GM23338 (cell line): Measurements from ENCODE around the gene PPIL1. TPM values are rescaled to one million over a fixed set of nuclear protein-coding genes. Genes with fewer than 3 reads are reported as not detected.

Experiments used
- ATAC-seq: fragments of 200-7000 bp; cut with Tn5 transposase; 3 replicates; pipeline ENCODE4 v1.9.1; 2020
- DNase-seq: peaks from one replicate; pipeline ENCODE4 v3.0.0-alpha.2; 2015; ENCODE audit warnings: low spot score
- H2AFZ ChIP-seq: fragments of 200-600 bp; sonication (generic); 2 replicates; pipeline ENCODE4 v1.8.0; 2016; ENCODE audit warnings: antibody characterized with exemption, mild to moderate bottlenecking, moderate library complexity
- H3F3A ChIP-seq: fragments of 200-600 bp; sonication (generic); replicated peaks from 2 replicates; pipeline ENCODE4 v1.8.0; 2017; ENCODE audit warnings: antibody characterized with exemption, mixed run types, low read depth
- H3K27ac ChIP-seq: fragments of 200-600 bp; sonication (generic); 2 replicates; pipeline ENCODE4 v1.6.1; 2016; ENCODE audit warnings: low read depth
- H3K27me3 ChIP-seq: fragments of 200-600 bp; sonication (generic); 2 replicates; pipeline ENCODE4 v1.8.0; 2016; ENCODE audit warnings: mild to moderate bottlenecking, mixed run types, moderate library complexity; ENCODE audit not compliant: insufficient read depth
- H3K36me3 ChIP-seq: fragments of 200-600 bp; sonication (generic); 2 replicates; pipeline ENCODE4 v1.8.0; 2016; ENCODE audit warnings: mild to moderate bottlenecking; ENCODE audit not compliant: insufficient read depth
- H3K4me1 ChIP-seq: fragments of 200-600 bp; sonication (generic); 2 replicates; pipeline ENCODE4 v1.8.0; 2016; ENCODE audit warnings: mild to moderate bottlenecking, moderate library complexity; ENCODE audit not compliant: insufficient read depth
- H3K4me2 ChIP-seq: fragments of 200-600 bp; sonication (generic); 2 replicates; pipeline ENCODE4 v1.7.1; 2017; ENCODE audit warnings: mixed run types
- H3K4me3 ChIP-seq: fragments of 200-600 bp; sonication (generic); 2 replicates; pipeline ENCODE4 v1.6.1; 2016; ENCODE audit warnings: mixed run types
- H3K79me2 ChIP-seq: fragments of 200-600 bp; sonication (generic); replicated peaks from 2 replicates; pipeline ENCODE4 v1.8.0; 2017; ENCODE audit warnings: mild to moderate bottlenecking; ENCODE audit not compliant: insufficient read depth
- H3K9me2 ChIP-seq: fragments of 200-600 bp; sonication (generic); 2 replicates; pipeline ENCODE4 v1.8.0; 2017; ENCODE audit not compliant: insufficient read depth
- H4K20me1 ChIP-seq: fragments of 200-600 bp; sonication (generic); replicated peaks from 2 replicates; pipeline ENCODE4 v1.8.0; 2017; ENCODE audit warnings: mild to moderate bottlenecking; ENCODE audit not compliant: insufficient read depth
- H3K27ac Mint-ChIP-seq: 2 replicates; pipeline ENCODE4 v1.8.0; 2020; ENCODE audit warnings: inconsistent platforms, mild to moderate bottlenecking, moderate library complexity, mixed read lengths
- H3K27me3 Mint-ChIP-seq: 3 replicates; pipeline ENCODE4 v1.8.0; 2022; ENCODE audit warnings: low read depth, mild to moderate bottlenecking, moderate library complexity, mixed read lengths, inconsistent platforms; ENCODE audit not compliant: insufficient read depth, poor library complexity
- H3K36me3 Mint-ChIP-seq: 3 replicates; pipeline ENCODE4 v1.8.0; 2021; ENCODE audit warnings: low read depth, mild to moderate bottlenecking, inconsistent platforms, moderate library complexity, mixed read lengths
- H3K4me1 Mint-ChIP-seq: 3 replicates; pipeline ENCODE4 v1.8.0; 2020; ENCODE audit warnings: mild to moderate bottlenecking, inconsistent platforms, mixed read lengths
- H3K4me3 Mint-ChIP-seq: 3 replicates; pipeline ENCODE4 v1.8.0; 2021; ENCODE audit warnings: moderate library complexity, mild to moderate bottlenecking, inconsistent platforms, mixed read lengths
- H3K9me3 Mint-ChIP-seq: 3 replicates; pipeline ENCODE4 v1.8.0; 2020; ENCODE audit warnings: moderate library complexity, mild to moderate bottlenecking, inconsistent platforms, mixed read lengths
- CREB1 ChIP-seq: fragments of 250-450 bp; sonication (Bioruptor Pico); IDR thresholded peaks from 2 replicates; pipeline ENCODE4 v1.5.0; 2020; ENCODE audit warnings: low read depth, mild to moderate bottlenecking, moderate library complexity
- EZH2 ChIP-seq: fragments of 200-600 bp; sonication (generic); IDR thresholded peaks from one replicate; pipeline ENCODE4 v1.8.0; 2017; ENCODE audit warnings: antibody characterized with exemption, mild to moderate bottlenecking, low read depth; ENCODE audit not compliant: unreplicated experiment
- JUNB ChIP-seq: IDR thresholded peaks from one replicate; pipeline ENCODE4 v1.6.1; 2016; ENCODE audit warnings: antibody characterized with exemption; ENCODE audit not compliant: unreplicated experiment
- POLR2AphosphoS5 ChIP-seq: IDR thresholded peaks from 2 replicates; pipeline ENCODE4 v1.6.1; 2016; ENCODE audit warnings: antibody characterized with exemption, low read depth
- ZNF114 ChIP-seq: fragments of 250-450 bp; sonication (Bioruptor Pico); IDR thresholded peaks from 2 replicates; pipeline ENCODE4 v1.5.0; 2020; ENCODE audit warnings: mild to moderate bottlenecking, moderate library complexity
- ZNF462 ChIP-seq: fragments of 250-450 bp; sonication (Bioruptor Pico); IDR thresholded peaks from 2 replicates; pipeline ENCODE4 v1.5.0; 2020; ENCODE audit warnings: mild to moderate bottlenecking, moderate library complexity
- polyA plus RNA-seq: library from polyadenylated mRNA; unstranded; fragments of >200 nt; fragmentation: Nextera tagmentation; extraction: Ambion mirVana; gene quantifications from 2 replicates; pipeline ENCODE4 v1.2.1, GENCODE V29; 2016
- total RNA-seq: library from RNA; depleted of rRNA; stranded (reverse); fragments of >200 nt; shearing (Covaris generic); gene quantifications from 2 replicates; pipeline ENCODE4 v1.2.3, GENCODE V29; 2014
- TF ChIP-seq, protein P1 (sequence below): IDR thresholded peaks from 2 replicates; pipeline ENCODE4 v1.6.1; 2016; ENCODE audit warnings: antibody characterized with exemption

Gene PPIL1
- total and polyA plus RNA-seq, 2 experiments from 2014 or later: 57.3 to 79.4 TPM

DNA sequence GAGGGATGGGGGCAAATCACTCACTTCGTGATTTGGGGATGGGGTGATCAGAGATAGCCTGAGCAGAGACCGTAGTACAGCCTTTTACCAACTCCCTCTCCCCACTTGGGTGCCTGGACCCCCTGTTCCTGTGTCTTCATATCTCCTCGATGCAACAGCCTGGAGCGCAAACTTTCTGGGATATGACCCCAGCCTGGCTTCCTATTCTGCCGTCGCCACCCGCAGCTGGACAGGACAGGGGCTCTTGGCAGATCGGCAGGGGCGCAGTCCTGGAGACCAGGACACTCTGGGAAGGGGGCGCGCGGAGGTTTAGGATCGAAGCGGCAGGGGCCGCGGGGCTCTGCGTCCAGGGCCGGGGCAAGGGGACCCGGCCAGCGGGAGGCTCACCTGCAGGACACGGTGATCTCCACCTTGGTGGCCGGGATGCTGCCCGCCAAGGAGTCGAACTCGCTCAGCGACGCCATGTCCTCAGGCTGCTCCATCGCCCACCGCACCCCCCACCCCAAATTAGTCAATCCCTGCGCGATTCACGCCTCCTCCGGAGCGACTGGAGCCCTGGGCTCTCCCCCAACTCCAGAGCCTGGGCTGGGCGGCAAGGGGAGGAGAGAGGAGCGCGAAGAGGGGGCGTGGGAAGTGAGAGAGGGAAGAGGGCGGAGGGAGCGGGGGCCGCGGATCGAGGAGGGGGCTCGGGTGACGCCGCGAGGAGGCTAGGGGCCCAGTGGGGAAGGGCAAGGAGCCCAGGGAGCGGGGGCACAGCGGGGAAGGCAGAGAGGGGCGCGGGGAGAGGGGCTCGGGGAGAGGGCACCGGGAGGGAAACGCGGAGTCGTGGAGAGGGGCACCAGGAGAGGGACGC lies 35.5 kb downstream of the PPIL1 start, which contains the start of gene CPNE5:
Gene CPNE5 (minus strand): TSS at position 549 of the 853 bp plus-strand sequence. CDS start 67 bp downstream, at position 482.
- H3K27me3 ChIP-seq: peaks cover 70% of the 10 kb centered on the region

DNA sequence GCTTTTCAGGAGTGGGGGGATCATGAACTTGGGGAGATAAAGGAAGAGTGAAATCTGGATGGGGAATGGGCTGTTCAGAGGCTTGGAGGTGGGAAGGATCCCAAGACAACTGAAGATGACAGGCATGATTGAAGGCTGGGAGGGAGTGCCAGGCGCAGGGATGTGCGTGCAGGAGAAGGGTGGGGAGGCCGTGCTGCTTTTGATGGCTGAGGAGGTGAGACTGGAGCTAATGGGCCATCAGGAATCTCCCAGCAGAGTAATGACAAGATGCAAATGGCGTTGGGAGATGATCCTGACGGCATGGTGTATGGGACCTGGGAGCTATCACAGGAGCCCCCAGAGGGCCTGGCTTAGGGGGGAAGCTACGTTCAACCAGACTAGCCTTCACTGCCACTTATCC lies 36.9 kb downstream of the PPIL1 start:
- TF ChIP-seq ZNF114 (CRISPR knock-in tag) (no peak), EZH2 (no peak), JUNB (no peak), POLR2AphosphoS5 (no peak)
- TF ChIP-seq, protein P1, sequence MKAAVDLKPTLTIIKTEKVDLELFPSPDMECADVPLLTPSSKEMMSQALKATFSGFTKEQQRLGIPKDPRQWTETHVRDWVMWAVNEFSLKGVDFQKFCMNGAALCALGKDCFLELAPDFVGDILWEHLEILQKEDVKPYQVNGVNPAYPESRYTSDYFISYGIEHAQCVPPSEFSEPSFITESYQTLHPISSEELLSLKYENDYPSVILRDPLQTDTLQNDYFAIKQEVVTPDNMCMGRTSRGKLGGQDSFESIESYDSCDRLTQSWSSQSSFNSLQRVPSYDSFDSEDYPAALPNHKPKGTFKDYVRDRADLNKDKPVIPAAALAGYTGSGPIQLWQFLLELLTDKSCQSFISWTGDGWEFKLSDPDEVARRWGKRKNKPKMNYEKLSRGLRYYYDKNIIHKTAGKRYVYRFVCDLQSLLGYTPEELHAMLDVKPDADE: no peak
- no peaks in the 10 kb centered on the region for H4K20me1 ChIP-seq
- no peak overlapping the region for H2AFZ ChIP-seq
- no peaks in the 10 kb centered on the region for H3K79me2 ChIP-seq
- Mint-ChIP-seq H3K4me3 (no peak overlapping the region), H3K9me3 (peaks cover 6% of the 10 kb centered on the region; the same call in 2 of the 3 replicates), H3K27ac (no peak overlapping the region), H3K27me3 (peaks cover 57% of the 10 kb centered on the region), H3K36me3 (peaks cover 4% of the 10 kb centered on the region; the same call in 1 of the 3 replicates), H3K4me1 (peaks cover 21% of the 10 kb centered on the region)
- H3K4me1 ChIP-seq: peaks cover 9% of the 10 kb centered on the region
- H3K4me2 ChIP-seq: no peak overlapping the region
- H3K9me2 ChIP-seq: no peaks in the 10 kb centered on the region
- H3K27me3 ChIP-seq: peaks cover 70% of the 10 kb centered on the region
- no peak for DNase-seq
- H3F3A ChIP-seq: no peaks in the 10 kb centered on the region
- H3K36me3 ChIP-seq: no peaks in the 10 kb centered on the region; the same call in 1 of the 2 replicates
- no peak overlapping the region for H3K4me3 ChIP-seq
- H3K27ac ChIP-seq: no peak overlapping the region
- no peak for ATAC-seq

More for the DNA sequence above, 35.5 kb downstream of the PPIL1 start, which contains the start of gene CPNE5:
- peak within 1 kb of the TSS; percentile 81 for H3K4me3 ChIP-seq
- Mint-ChIP-seq H3K27me3 (peaks cover 63% of the 10 kb centered on the region), H3K36me3 (no peaks in the 10 kb centered on the region), H3K4me1 (peaks cover 21% of the 10 kb centered on the region), H3K4me3 (peak within 1 kb of the TSS; percentile 85), H3K27ac (no peak within 1 kb of the TSS), H3K9me3 (no peaks in the 10 kb centered on the region)
- no peaks in the 10 kb centered on the region; the same call in 1 of the 2 replicates for H3K36me3 ChIP-seq
- H3K79me2 ChIP-seq: no peaks in the 10 kb centered on the region
- DNase-seq: peak; percentile 68
- no peak within 1 kb of the TSS for H3K27ac ChIP-seq
- peaks cover 9% of the 10 kb centered on the region for H3K4me1 ChIP-seq
- no peaks in the 10 kb centered on the region for H3F3A ChIP-seq
- peak; percentile 24 for ATAC-seq
- H4K20me1 ChIP-seq: no peaks in the 10 kb centered on the region
- H3K4me2 ChIP-seq: peak within 1 kb of the TSS; percentile 92
- TF ChIP-seq EZH2: peak; percentile 8
- TF ChIP-seq CREB1 (CRISPR knock-in tag): no peak
- H2AFZ ChIP-seq: peak within 1 kb of the TSS; percentile 97
- no peaks in the 10 kb centered on the region for H3K9me2 ChIP-seq

- Histone ChIP-seq H3K4me1 (peaks cover 9% of the 10 kb centered on the region), H2AFZ (no peak overlapping the region), H3K4me3 (no peak overlapping the region), H3K36me3 (no peaks in the 10 kb centered on the region; the same call in 1 of the 2 replicates), H3K79me2 (no peaks in the 10 kb centered on the region), H3K27ac (no peak overlapping the region), H4K20me1 (no peaks in the 10 kb centered on the region), H3K9me2 (no peaks in the 10 kb centered on the region), H3K4me2 (no peak overlapping the region), H3K27me3 (peaks cover 66% of the 10 kb centered on the region), H3F3A (no peaks in the 10 kb centered on the region)
- H3K9me3 Mint-ChIP-seq: peaks cover 6% of the 10 kb centered on the region; the same call in 2 of the 3 replicates
- H3K36me3 Mint-ChIP-seq: peaks cover 4% of the 10 kb centered on the region; the same call in 1 of the 3 replicates
- H3K4me1 Mint-ChIP-seq: peaks cover 21% of the 10 kb centered on the region
- ATAC-seq (no peak), DNase-seq (no peak)
- H3K27ac Mint-ChIP-seq: no peak overlapping the region
- peaks cover 55% of the 10 kb centered on the region for H3K27me3 Mint-ChIP-seq
- no peak overlapping the region for H3K4me3 Mint-ChIP-seq
- no peak for TF ChIP-seq ZNF462 (CRISPR knock-in tag)
Measured at GRCh38 chr6:36837022-36837339, 37.6 kb downstream of the PPIL1 start.
